Fibroblast of lung (primary cell): ENCODE measurements around the gene LRIT1.

Experiments used
- CTCF ChIP-seq, 2 donors: IDR thresholded peaks in 1 of 2; conservative IDR thresholded peaks in 1 of 2; 1 replicate in 1 of 2; 2 replicates in 1 of 2; pipeline ENCODE4 v1.5.1; 2011 to 2012; ENCODE audit warnings: low read length in 2 of 2, control low read depth in 1 of 2, inconsistent platforms in 1 of 2, low read depth in 1 of 2, mild to moderate bottlenecking in 1 of 2
- EZH2 ChIP-seq: IDR thresholded peaks from 2 replicates; pipeline ENCODE4 v1.5.1; 2012; ENCODE audit warnings: low read length, control low read depth, mild to moderate bottlenecking; ENCODE audit errors: missing control alignments

- TF ChIP-seq CTCF (conservative IDR thresholded peaks at IDR 0.05 in 1 of 2, IDR thresholded peaks at IDR 0.05 in 1 of 2; ENCODE audit: low read depth in 1 of 2, low read length in 2 of 2) (no peak), EZH2 (no peak)
These were observed 13.5 kb downstream of the LRIT1 start for GRCh38 chr10:84227810-84228209.
